Fibroblast of lung (primary cell): ENCODE data around the gene CCDC93. TPM values are rescaled to one million over a fixed set of nuclear protein-coding genes. Genes with fewer than 3 reads are reported as not detected.
A peak's percentile ranks its signal among the peaks of the same experiment; 100 is the strongest.

ENCODE experiments used
- DNase-seq, 2 donors: peaks; one replicate each; pipeline versions ENCODE4 v3.0.0 to v3.0.0-alpha.2; 2010; ENCODE audit warnings: low read depth in 2 of 2
- H2AFZ ChIP-seq: 2 replicates; pipeline ENCODE4 v1.5.1; 2012; ENCODE audit warnings: low read length, control low read depth, inconsistent platforms
- H3K27ac ChIP-seq: 2 replicates; pipeline ENCODE4 v1.5.1; 2011; ENCODE audit warnings: low read length, control low read depth; ENCODE audit not compliant: insufficient read depth
- H3K27me3 ChIP-seq: 2 replicates; pipeline ENCODE4 v1.5.1; 2011; ENCODE audit warnings: mild to moderate bottlenecking, low read length; ENCODE audit not compliant: control insufficient read depth, insufficient read depth
- H3K36me3 ChIP-seq: 2 replicates; pipeline ENCODE4 v1.5.1; 2011; ENCODE audit warnings: low read length; ENCODE audit not compliant: control insufficient read depth, insufficient read depth
- H3K4me1 ChIP-seq: 2 replicates; pipeline ENCODE4 v1.5.1; 2011; ENCODE audit warnings: low read length; ENCODE audit not compliant: control insufficient read depth, insufficient read depth; ENCODE audit errors: extremely low read depth
- H3K4me2 ChIP-seq: 2 replicates; pipeline ENCODE4 v1.5.1; 2011; ENCODE audit warnings: low read length, control low read depth; ENCODE audit not compliant: insufficient read depth; ENCODE audit errors: extremely low read depth
- H3K4me3 ChIP-seq, 4 experiments: fragments of 200-600 bp in 1 of 4; sonication (generic) in 1 of 4; replicated peaks in 1 of 4; 2 replicates each; pipeline ENCODE4 v1.5.1; 2011 to 2016; ENCODE audit warnings: low read length in 4 of 4, low read depth in 3 of 4, mild to moderate bottlenecking in 3 of 4, control low read depth in 2 of 4, inconsistent platforms in 1 of 4, mixed read lengths in 1 of 4; ENCODE audit not compliant: insufficient read depth in 1 of 4; ENCODE audit errors: control extremely low read depth in 1 of 4
- H3K79me2 ChIP-seq: 2 replicates; pipeline ENCODE4 v1.5.1; 2012; ENCODE audit warnings: mild to moderate bottlenecking, low read length, inconsistent platforms; ENCODE audit not compliant: control insufficient read depth, insufficient read depth
- H3K9ac ChIP-seq: 2 replicates; pipeline ENCODE4 v1.5.1; 2011; ENCODE audit warnings: mild to moderate bottlenecking, low read length, control low read depth; ENCODE audit not compliant: insufficient read depth
- H3K9me3 ChIP-seq: 2 replicates; pipeline ENCODE4 v1.5.1; 2012; ENCODE audit warnings: low read depth, low read length; ENCODE audit not compliant: control insufficient read depth, insufficient read depth
- H4K20me1 ChIP-seq: 2 replicates; pipeline ENCODE4 v1.5.1; 2011; ENCODE audit warnings: low read length; ENCODE audit not compliant: control insufficient read depth, insufficient read depth; ENCODE audit errors: extremely low read depth
- EZH2 ChIP-seq: IDR thresholded peaks from 2 replicates; pipeline ENCODE4 v1.5.1; 2012; ENCODE audit warnings: low read length, control low read depth, mild to moderate bottlenecking; ENCODE audit errors: missing control alignments
- polyA plus RNA-seq, 2 donors: library from polyadenylated mRNA; depleted of rRNA in 1 of 2; stranded (reverse) in 1 of 2; unstranded in 1 of 2; fragments of >200 nt; gene quantifications; 2 replicates each; pipeline ENCODE4 v1.2.1, GENCODE V29; 2011 to 2012; ENCODE audit warnings: missing spikeins in 1 of 2
- total RNA-seq: library from RNA; depleted of rRNA; stranded (reverse); fragments of >200 nt; gene quantifications from 2 replicates; pipeline ENCODE4 v1.2.1, GENCODE V29; 2014
- TF ChIP-seq, protein P1 (sequence below), 2 donors: IDR thresholded peaks in 1 of 2; conservative IDR thresholded peaks in 1 of 2; 1 replicate in 1 of 2; 2 replicates in 1 of 2; pipeline ENCODE4 v1.5.1; 2011 to 2012; ENCODE audit warnings: low read length in 2 of 2, control low read depth in 1 of 2, inconsistent platforms in 1 of 2, low read depth in 1 of 2, mild to moderate bottlenecking in 1 of 2

Gene CCDC93
- total and polyA plus RNA-seq, 2 donors (not counting 1 experiment from before 2014, with no cell fraction given) = 15.1 to 32.0 TPM

GRCh38 chr2:118047380-118047826 is 33.5 kb upstream of the CCDC93 start:
- no peak for TF ChIP-seq EZH2
- TF ChIP-seq, protein P1, sequence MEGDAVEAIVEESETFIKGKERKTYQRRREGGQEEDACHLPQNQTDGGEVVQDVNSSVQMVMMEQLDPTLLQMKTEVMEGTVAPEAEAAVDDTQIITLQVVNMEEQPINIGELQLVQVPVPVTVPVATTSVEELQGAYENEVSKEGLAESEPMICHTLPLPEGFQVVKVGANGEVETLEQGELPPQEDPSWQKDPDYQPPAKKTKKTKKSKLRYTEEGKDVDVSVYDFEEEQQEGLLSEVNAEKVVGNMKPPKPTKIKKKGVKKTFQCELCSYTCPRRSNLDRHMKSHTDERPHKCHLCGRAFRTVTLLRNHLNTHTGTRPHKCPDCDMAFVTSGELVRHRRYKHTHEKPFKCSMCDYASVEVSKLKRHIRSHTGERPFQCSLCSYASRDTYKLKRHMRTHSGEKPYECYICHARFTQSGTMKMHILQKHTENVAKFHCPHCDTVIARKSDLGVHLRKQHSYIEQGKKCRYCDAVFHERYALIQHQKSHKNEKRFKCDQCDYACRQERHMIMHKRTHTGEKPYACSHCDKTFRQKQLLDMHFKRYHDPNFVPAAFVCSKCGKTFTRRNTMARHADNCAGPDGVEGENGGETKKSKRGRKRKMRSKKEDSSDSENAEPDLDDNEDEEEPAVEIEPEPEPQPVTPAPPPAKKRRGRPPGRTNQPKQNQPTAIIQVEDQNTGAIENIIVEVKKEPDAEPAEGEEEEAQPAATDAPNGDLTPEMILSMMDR (conservative IDR thresholded peaks at IDR 0.05 in 1 of 2, IDR thresholded peaks at IDR 0.05 in 1 of 2; ENCODE audit: low read depth in 1 of 2, low read length in 2 of 2) = no peak
- H3K36me3 ChIP-seq = no peaks in the 10 kb centered on the region
- no peak overlapping the region for H3K4me2 ChIP-seq
- peaks cover 7% of the 10 kb centered on the region for H3K27me3 ChIP-seq
- no peaks in the 10 kb centered on the region for H3K4me1 ChIP-seq
- H2AFZ ChIP-seq = no peak overlapping the region
- H3K9me3 ChIP-seq = no peaks in the 10 kb centered on the region
- no peaks in the 10 kb centered on the region for H3K79me2 ChIP-seq
- H3K4me3 ChIP-seq = no peak overlapping the region
- H4K20me1 ChIP-seq = no peaks in the 10 kb centered on the region
- H3K27ac ChIP-seq = no peak overlapping the region
- no peak overlapping the region for H3K9ac ChIP-seq
- peak; percentile 47 to 83 for DNase-seq

DNA sequence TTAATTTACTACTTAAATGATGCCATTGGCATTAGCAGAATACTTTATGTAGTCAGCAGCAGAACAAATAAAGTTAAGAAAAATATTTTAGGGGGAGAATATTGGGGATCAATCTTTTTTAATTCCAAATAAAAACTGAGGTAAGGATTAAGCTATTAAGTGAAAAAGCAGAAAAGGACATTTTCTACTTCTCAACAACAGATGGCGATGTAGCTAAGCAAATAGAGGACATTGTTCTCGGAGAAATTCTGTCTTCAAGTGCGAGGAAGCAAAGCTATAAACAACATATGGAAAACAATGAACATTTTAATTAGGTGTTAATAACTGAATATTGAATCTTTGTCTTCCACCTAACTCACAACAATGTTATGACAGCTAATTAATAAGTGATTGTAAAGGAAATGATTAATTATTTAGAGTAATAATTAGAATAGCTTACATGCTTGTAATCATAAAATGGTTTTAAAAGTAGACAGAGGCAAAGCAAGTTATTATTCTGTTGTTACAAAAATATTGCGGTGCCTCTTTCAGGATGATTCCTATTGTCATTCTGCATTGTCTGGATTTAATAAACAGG is 32.9 kb upstream of the CCDC93 start:
- no peak overlapping the region for H3K4me2 ChIP-seq
- H3K27me3 ChIP-seq = peaks cover 5% of the 10 kb centered on the region
- H3K9ac ChIP-seq = no peak overlapping the region
- H3K36me3 ChIP-seq = no peaks in the 10 kb centered on the region
- H3K27ac ChIP-seq = no peak overlapping the region
- H3K4me3 ChIP-seq = no peak overlapping the region
- TF ChIP-seq EZH2 = no peak
- TF ChIP-seq, protein P1 (conservative IDR thresholded peaks at IDR 0.05 in 1 of 2, IDR thresholded peaks at IDR 0.05 in 1 of 2; ENCODE audit: low read depth in 1 of 2, low read length in 2 of 2) = peak; percentile 58 to 63
- no peaks in the 10 kb centered on the region for H3K4me1 ChIP-seq
- no peaks in the 10 kb centered on the region for H3K9me3 ChIP-seq
- no peaks in the 10 kb centered on the region for H4K20me1 ChIP-seq
- no peaks in the 10 kb centered on the region for H3K79me2 ChIP-seq
- DNase-seq = peak; percentile 48 to 67
- H2AFZ ChIP-seq = no peak overlapping the region

DNA sequence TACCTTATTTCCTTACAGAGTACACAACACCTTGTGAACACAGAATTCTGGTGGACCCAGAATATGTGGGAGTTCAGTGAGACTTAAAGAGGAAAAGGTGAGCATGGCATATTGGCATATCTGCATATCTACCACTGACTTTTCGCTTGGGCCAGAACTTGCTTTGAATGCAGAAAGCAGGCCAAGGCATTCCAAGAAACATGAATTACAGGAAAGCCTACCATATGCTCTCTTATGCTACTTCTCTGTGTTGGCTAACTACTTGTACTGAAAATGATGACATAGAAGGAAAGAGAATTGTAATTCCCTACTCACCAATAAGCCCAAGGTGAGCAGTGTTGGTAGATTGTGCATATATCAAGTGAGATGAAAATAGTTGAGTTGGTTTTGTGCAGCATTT is 31.4 kb upstream of the CCDC93 start:
- Histone ChIP-seq H3K4me3 (no peak overlapping the region), H3K4me1 (no peaks in the 10 kb centered on the region), H3K9ac (no peak overlapping the region), H3K9me3 (no peaks in the 10 kb centered on the region), H4K20me1 (no peaks in the 10 kb centered on the region), H3K79me2 (no peaks in the 10 kb centered on the region), H2AFZ (no peak overlapping the region), H3K27me3 (peaks cover 6% of the 10 kb centered on the region), H3K27ac (no peak overlapping the region), H3K36me3 (no peaks in the 10 kb centered on the region), H3K4me2 (no peak overlapping the region)
- DNase-seq = no peak
- TF ChIP-seq EZH2 = no peak
- TF ChIP-seq, protein P1 (conservative IDR thresholded peaks at IDR 0.05 in 1 of 2, IDR thresholded peaks at IDR 0.05 in 1 of 2; ENCODE audit: low read depth in 1 of 2, low read length in 2 of 2) = no peak
